HL-60/S4 treated with retinoic acid at 250 ng/mL for 4 days and 3 days (cell line): ENCODE data around the gene CENPS.
"Not testable (repeated sequence)": the region's sequence is repeated elsewhere in the genome, so short reads cannot be mapped to it uniquely, and the experiment has no call there.

Experiments used
- in situ Hi-C: fragments of 300-500 bp; cut with MboI; formaldehyde crosslinking; loops from 2 replicates; pipeline ENCODE4 v1.7.0; 2022; ENCODE audit warnings: low sequenced_read_pairs

CENPS gene

DNA sequence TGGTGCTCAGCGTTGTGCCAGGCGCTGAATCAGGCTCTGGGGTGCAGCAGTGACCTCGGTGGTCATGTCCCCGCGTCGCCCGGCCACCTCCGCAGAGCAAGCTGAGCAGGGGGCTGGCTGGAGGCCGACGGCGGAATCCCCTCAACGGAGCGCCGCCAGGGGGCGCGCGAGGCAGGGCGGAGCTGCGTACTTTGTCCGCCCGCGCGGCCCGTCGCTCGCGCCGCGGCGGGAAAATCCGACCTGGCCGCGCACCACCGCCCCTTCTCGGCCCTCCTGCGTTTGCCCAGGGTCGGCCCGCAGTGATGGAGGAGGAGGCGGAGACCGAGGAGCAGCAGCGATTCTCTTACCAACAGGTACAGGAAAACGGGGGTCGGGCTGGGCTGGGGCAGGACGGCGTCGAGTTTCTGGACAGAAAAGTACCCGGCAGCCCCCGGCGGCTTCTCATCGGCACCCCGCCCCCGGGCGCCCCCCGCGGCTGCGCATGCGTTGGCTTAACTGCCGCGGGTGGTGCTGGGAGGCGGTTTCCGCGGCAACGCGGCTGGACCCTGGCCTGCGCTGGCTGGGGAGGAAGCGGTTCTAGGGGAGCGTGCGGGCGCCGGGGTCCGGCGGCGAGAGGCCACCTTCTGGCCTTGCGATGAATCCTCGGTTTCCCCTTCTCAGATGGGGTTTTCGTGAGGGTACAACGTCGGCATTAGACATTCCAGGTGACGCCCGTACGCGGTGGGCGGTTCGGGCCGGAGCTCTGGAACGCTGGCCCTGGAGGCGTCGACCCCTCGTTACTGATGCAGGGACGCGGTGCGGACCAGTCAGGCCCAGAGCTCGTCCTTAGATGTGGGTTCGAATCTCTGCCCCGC, at the start of gene CENPS:
CENPS (plus strand) TSS at position 218 of the 854 bp plus-strand sequence; CDS start at position 303, 85 bp downstream.
- in situ Hi-C loops: no loop called here

DNA sequence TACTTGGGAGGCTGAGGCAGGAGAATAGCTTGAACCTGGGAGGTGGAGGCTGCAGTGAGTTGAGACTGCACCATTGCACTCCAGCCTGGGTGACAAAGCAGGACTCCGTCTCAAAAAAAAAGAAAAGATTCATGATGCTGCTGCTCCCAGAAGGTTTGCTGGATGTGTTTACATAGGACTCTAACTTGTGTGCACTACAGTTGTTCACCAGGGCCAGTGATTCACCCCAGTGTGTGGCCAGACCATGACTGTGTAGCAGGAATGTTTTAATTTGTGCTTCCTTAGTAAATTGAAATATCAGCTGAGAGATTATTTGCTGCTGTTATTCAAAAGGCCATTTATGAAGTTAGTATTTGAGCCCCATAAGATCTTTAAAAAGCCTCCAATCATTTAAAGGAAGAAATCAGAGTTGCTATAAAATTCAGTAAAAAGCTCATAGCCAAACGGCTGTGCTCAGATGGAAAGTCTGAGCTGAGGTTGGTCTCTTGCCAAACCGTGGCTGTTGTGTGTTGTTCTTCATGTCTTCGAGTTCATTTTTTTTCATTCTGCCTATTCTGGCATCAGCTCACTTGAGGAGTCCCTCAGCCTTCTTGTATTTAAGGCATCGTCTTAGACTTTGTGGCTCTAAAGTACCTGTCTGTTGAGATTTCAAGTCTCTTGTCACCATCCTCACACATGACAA, 49.5 kb upstream of the CENPS start:
- in situ Hi-C loops: no loop called here

DNA sequence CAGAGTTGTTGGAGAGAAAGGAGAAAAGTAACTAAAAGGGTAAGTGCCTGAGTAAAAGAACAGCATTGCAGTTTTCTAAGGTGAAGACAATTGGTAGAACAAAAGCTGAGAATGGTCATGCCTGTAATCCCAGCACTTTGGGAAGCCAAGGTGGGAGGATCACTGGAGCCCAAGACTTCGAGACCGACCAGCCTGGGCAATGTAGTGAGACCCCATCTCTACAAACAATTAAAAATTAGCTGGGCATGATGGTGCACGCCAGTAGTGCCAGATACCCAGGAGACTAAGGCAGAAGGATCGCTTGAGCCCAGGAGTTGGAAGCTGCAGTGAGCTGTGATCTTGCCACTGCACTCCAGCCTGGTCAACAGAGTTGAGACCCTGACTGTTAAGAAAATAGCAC, 46.6 kb upstream of the CENPS start:
- in situ Hi-C loops: no loop called here

DNA sequence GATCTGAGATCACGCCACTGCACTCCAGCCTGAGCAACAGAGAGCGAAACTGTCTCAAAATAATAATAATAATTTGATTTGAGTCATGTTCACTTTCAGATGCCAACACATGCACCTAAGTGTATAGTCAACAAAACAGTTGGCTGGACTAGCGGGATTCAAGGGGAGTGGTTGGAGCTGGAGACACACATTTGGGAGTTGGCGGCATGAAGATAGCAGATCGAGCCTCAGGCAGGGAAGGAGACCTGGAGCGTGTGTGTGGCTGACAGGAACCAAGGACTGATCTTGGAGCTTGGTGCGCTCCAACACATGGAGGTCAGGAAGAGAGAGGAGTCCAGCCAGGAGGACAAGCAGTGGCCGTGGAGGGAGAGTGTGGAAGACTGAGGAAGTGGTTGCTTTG, 46.0 kb upstream of the CENPS start:
- in situ Hi-C loops: no loop called here

DNA sequence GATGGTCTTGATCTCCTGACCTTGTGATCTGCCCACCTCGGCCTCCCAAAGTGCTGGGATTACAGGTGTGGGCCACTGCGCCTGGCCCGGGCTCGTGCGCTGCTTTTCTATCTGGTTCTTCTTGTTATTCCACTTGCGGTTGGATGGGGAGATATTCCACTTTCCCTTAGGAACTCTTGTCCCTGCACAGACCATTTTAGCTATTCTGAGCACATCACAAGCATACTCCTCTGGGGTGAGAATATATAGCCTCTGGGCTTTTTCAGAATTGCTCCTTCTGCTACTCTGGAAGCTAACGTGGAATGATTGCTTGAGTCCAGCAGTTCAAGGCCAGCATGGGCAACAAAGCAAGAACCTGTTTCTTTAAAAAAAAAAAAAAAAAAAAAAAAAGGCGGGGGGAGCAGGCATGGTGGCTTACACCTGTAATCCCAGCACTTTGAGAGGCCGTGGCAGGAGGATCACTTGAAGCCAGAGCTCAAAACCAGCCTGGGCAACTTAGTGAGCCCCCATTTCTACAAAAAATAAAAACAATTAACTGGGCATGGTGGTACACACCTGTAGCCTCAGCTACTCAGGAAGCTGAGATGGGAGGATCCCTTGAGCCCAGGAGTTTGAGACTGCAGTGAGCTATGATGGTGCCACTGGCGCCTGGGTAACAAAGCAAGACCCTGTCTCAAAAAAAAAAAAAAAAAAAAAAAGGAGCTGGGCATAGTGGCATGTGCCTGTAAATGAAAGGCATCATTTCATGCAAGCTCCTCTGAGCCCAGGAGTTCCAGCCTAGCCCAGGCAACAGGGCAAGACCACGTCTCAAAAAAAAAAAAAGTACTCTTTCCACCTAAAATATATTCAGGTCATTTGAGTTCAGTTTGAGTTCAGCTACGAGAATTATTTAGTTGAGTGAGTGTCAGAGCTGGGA, 43.2 kb upstream of the CENPS start:
- in situ Hi-C loops: no loop called here

DNA sequence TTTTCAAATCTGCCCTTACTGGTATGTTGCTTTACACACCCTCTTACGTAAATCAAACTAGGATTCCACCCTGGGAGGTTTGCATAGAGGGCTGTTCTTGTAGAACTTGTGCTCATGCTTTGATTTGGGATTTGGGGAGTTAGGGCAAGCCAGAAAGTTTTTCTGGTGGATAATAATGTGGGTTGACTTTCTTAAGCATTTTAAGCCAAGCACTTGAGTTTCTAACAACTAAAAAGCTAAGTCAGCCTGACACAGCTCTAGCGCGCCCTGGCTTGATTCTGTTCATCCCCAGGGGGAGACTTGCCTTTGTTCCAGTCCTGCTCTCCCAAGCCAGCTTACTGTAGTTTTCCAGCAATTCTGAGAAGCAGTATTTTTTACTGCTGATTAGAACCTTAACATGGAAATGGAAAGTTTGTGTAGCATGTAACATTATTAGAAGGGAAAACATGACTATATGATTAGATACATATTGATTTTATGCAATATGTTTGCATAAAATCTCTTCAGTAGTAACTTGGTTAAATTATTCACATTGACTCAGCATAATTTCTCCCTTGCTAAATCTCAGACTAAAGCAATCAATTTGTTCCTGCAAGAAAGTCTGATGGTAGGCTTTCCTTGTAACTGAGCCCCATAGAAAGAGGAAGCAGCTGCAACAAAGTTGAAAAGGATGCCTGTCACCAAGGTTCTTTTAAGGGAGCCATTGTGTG, 42.4 kb upstream of the CENPS start:
- in situ Hi-C loops: no loop called here

DNA sequence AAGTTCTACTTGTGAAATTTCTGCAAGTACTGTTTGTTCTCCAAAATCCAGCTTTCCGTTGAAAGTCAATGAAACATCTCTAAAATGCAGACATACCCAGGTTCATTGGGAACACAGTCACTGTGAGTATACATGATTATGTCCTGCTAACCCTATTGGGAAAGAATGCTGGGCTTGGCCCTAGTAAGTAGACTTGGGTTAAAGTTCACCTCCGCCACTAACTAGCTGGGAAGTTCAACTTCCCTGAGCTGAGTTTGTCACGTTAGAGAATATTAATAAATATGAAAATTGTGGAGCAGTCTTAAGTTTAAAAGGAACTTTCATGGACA, 41.9 kb upstream of the CENPS start:
- in situ Hi-C loops: no loop called here

DNA sequence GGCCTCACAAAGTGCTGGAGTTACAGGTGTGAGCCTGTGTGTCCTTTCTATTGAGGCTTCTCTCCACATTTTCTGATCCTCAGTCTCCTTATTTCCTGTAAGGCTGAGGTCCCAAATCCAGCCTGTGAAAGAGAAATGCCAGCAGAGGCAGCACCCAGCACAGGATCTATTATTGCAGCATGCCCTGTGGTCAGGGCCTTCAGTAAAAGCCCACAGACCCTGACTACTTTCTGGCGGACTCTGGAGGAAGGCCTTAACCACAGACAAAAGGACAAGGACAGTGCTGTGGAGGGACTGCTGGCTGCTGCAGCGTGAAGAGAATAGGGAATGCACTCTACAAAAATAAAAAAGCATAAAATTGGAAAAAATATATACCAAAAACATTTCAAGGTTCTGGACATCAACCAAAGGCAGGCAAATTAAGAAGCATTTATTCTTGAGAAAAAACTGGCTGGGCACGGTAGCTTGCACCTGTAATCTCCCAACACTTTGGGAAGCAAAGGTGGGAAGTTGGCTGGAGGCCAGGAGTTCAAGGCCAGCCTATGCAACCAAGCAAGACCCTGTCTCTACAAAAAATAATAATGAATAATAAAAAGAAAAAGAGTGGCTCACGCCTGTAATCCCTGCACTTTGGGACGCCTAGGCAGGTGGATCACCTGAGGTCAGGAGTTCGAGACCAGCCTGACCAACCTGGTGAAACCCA, 40.8 kb upstream of the CENPS start:
- in situ Hi-C loops: no loop called here

DNA sequence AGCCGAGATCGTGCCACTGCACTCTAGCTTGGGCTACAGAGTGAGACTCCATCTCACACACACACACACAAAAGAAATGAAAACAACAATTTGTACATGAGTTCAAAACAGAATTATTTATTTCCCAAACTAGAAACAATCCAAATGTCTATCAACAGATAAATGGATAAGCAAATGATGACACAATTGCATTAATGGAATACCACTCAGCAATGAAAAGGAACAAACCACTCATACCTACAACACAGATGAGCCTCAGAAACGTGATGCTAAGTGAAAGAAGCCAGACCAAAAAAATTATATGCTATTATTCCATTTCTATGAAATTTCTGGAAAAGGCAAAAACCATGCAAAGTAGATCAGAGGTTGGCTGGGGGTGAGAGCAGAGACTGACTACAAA, 33.4 kb upstream of the CENPS start:
- in situ Hi-C loops: no loop called here

DNA sequence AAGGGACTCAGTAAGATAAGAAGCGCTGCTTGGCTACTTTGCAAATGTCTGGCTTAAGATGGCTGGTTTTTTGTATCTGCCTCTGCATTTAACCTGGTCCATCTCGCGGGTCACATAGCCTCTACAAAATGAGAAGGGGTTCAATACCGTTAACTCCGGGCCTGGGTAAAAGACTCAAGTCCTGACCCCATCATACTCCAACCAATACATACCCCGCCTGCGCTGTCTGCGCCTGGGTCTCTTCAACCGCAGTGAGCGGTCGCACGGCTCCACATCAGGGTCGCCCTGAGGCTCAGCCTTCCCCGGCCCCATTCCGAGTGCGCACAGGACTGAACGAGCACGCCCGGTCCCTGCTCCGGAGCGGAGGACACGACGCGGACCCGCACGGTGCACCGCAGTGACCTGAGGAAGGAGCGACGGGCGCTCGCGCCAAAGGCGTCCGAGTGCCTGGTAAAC, 31.9 kb upstream of the CENPS start:
- in situ Hi-C loops: no loop called here

DNA sequence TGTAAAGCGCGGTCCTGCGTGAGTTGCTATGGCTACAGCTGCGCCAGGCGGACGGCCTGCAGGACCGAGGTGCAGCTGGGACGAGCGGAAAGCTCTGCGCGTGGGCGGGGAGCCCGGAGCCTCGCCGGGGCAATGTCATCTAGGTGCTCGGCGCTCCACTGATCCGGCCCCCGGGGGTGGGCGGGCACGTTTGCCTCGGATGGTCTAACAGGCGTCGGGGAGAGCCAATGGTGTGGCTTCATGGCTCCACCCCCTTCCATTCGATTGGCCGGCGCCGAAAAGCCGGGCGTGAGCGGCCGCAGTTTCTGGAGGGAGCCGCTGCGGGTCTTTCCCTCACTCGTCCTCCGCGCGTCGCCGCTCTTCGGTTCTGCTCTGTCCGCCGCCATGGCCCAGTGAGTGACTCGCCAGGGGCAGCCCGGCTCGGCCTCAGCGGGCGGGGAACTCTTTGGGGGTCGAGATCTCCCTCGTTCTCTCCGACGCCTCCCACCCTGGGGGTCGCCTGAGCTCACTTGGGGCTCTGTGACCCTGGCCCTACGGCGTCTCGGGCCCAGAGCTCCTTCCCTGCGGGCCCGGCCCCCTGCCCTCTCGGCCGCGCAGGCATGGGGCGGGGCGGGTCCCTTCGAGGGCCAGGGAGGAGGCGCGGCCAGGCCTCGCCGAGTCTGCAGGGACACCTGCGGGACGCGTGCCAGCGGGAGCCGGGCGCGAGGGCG, 31.3 kb upstream of the CENPS start, which contains the start of gene PGD:
PGD (plus strand) TSS at position 331 of the 710 bp plus-strand sequence; CDS start at position 385, 54 bp downstream.
- in situ Hi-C loops: no loop called here

DNA sequence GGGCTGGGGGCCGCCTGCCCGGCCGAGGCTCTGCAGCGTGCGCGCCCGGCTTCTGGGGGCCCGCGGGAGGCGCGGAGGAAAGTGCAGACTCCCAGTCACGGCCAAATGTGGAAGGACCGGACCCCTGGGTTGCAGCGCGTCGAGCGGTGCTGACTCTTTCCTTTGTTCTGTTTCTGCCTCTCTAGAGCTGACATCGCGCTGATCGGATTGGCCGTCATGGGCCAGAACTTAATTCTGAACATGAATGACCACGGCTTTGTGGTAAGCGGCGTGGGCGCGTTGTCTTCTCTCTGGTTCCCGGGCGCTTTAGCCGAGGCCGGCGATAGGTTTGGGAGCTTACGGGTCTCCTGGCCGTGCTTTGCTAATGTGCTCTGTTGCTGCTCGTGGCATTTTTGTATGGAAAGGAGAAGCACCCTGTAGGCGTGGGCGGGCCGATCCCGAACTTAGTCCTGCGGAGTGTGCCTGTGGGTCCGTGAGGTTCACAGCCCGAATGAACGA, 30.7 kb upstream of the CENPS start:
- in situ Hi-C loops: no loop called here

DNA sequence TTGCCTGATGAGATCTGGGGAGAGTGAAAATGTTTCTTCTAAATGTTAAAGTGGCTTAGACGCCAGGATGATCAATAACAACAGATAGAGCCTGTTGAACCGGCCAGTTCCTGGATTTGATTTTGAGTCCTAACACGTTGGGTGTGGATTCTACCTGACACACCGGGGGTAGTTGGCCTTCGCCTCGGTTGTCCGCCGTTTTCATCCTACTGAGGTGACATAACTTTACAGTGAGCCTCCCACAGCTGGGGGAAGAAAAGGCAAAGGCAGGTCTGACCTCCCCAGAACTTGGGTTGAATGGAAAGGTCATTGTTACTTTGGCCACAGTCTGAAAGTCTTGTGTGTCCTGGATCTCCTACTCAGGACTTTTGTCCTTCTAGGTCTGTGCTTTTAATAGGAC, 30.2 kb upstream of the CENPS start:
- in situ Hi-C loops: no loop called here

DNA sequence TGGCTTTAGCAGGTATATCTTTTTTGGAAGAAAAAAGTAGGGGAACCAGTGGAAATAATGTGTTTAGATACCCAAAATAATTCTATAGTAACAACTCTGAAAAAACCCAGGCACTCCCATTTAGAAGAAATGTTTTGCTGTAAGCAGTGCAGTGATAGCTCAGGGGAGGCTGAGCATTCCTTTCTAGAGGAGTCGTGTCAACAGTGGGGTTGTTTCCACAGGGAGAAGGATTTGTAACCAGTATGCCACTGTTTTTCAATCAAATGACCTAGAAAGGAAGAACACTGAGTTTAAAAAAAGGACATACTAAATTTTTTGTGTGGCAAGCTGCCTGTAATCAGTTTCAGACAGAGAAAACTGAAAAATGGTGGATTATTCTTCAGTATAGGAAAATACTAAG, 29.0 kb upstream of the CENPS start:
- in situ Hi-C loops: no loop called here

DNA sequence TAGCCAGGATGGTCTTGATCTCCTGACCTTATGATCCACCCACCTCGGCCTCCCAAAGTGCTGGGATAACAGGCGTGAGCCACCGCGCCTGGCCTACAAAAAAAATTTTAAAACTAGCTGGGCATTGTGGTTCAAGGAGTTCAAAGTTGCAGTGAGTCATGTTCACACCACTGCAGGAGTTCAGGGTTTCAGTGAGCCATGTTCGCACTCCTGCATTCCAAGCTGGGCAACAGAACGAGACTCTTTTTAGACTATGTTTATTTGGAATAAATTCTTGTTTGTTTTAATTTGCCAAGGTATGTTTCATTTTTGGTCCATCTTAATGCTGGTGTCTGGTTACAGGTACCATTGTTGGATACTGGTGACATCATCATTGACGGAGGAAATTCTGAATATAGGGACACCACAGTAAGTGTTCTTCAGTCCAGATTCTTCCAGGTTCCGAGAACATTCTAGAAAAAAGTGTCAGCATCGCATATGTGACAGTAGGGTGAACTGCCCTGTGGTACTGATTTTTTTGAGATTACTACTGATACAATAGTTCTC, 27.4 kb upstream of the CENPS start:
- in situ Hi-C loops: no loop called here

DNA sequence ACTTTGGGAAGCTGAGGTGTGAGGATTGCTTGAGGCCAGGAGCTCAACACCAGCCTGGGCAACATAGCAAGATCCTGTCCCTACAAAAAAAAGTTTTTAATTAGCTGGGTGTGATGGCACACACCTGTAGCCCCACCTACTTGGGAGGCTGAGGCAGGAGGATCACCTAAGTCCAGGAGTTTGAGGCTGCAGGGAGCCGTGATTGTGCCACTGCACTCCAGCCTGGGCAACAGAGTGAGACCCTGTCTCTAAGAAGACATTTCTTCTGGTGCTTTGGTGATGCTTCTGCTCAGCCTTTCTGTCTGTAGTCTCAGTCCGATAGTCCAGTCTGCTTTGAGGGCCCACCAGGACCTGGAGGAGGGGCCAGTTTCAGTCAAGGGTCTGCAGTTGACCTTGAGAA, 23.0 kb upstream of the CENPS start:
- in situ Hi-C loops: no loop called here

DNA sequence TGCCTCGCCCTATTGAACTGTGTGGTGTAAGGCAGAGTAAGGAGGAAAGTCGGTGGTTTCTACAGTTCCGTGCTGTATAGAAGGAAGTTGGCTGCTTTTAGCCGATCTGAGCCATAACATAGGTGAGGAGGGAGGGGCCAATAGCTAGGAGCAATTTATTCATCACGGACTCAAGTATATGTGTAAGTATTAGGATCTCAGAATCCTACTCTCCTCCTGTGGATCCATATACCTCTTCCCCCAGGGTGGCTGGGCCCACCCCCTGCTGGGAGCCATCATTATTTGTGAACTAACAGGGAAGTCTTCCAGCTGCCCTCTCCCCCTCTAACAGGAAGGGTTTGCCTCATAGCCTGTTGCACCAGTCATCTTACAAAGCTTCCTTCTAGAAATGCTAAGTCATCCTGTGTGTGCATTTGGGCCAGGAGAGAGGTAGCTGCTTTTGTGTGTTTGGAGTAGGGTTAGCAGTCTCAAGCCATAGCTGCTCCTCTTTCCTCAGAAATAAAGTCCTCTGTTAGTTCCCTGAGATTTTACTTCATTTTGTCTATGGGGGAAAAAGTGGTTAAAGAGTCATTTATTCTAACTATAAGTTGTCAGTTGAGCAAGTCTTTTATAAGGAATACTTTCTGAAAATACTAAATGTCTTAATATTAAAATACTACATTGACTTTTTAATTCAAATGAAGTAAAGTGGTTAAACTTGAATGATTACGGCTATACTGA, 14.9 kb upstream of the CENPS start:
- in situ Hi-C loops: no loop called here

DNA sequence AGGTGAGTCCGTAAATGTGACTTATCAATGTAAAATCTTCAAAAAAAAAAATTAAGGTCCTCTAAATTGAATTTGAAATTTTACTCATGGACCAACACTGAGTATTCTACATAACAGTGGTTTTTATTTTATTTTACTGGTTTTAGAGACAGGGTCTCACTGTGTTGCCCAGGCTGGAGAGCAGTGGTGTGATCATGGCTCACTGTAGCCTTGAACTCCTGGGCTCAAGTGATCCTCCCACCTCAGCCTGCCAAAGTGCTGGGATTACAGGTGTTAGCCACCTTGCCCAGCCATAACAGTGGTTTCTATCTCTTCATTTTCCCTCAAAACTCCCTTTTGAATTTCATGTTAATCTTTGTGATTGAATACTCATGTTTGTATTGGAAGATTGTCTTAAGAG, 14.3 kb upstream of the CENPS start:
- in situ Hi-C loops: not testable (repeated sequence)
